Heart right ventricle (tissue), 16 donors: ENCODE measurements around the gene SGTA. TPM values are rescaled to one million over a fixed set of nuclear protein-coding genes. Genes with fewer than 3 reads are reported as not detected.

Experiments used
- ATAC-seq, 8 donors: fragments of 200-7000 bp; cut with Tn5 transposase; one replicate each; pipeline ENCODE4 v1.9.1; 2020; ENCODE audit warnings: mild to moderate bottlenecking in 8 of 8, moderate library complexity in 8 of 8, moderate number of reproducible peaks in 1 of 8
- DNase-seq, 2 donors: peaks; one replicate each; pipeline ENCODE4 v3.0.0-alpha.2; 2020
- H3K27ac ChIP-seq, 10 donors: fragments of 200-600 bp; sonication (generic) in 2 of 10; one replicate each; pipeline versions ENCODE4 v1.5.0 to v1.8.0; 2020 to 2022; ENCODE audit warnings: mild to moderate bottlenecking in 3 of 10
- H3K27me3 ChIP-seq, 7 donors: fragments of 200-600 bp; one replicate each; pipeline ENCODE4 v1.8.0; 2021 to 2022; ENCODE audit warnings: mild to moderate bottlenecking in 2 of 7
- H3K36me3 ChIP-seq, 9 donors: fragments of 200-600 bp; sonication (generic) in 1 of 9; one replicate each; pipeline versions ENCODE4 v1.5.0 to v1.8.0; 2020 to 2022; ENCODE audit warnings: mild to moderate bottlenecking in 2 of 9
- H3K4me1 ChIP-seq, 9 donors: fragments of 200-600 bp; sonication (generic) in 1 of 9; one replicate each; pipeline versions ENCODE4 v1.5.0 to v1.8.0; 2020 to 2022; ENCODE audit warnings: mild to moderate bottlenecking in 4 of 9
- H3K4me3 ChIP-seq, 10 donors: fragments of 200-600 bp; sonication (generic) in 2 of 10; one replicate each; pipeline versions ENCODE4 v1.5.0 to v1.8.0; 2020 to 2022; ENCODE audit warnings: mild to moderate bottlenecking in 7 of 10, moderate library complexity in 2 of 10
- H3K9me3 ChIP-seq, 11 donors: fragments of 200-600 bp in 10 of 11; sonication (generic) in 2 of 11; one replicate each; pipeline versions ENCODE4 v1.5.0 to v1.8.0; 2013 to 2022; ENCODE audit warnings: mild to moderate bottlenecking in 2 of 11, control low read depth in 1 of 11, moderate library complexity in 1 of 11
- WGBS, 2 donors: extraction: QIAGEN DNeasy Blood & Tissue Kit; methylation state at CpG; one replicate each; pipeline ENCODE4 v1.1.7; 2013; ENCODE audit warnings: inconsistent platforms in 1 of 2; 5-methylcytosine and 5-hydroxymethylcytosine counted together
- intact Hi-C, 10 donors: fragments of 100-400 bp; cut with DNase I; formaldehyde crosslinking; loops; one replicate each; pipeline versions ENCODE4 v1.11.1 to v1.14.2; 2022
- polyA plus RNA-seq, 2 donors: library from polyadenylated mRNA; stranded (reverse); fragments of 200-250 nt; gene quantifications; one replicate each; pipeline ENCODE4 v1.2.3, GENCODE V29; 2013
- total RNA-seq, 10 donors: library from RNA; stranded (reverse); fragmentation: NEBNext Ultra II Directional in 3 of 10; extraction: Animal tissue kit (Norgen Biotek cat#: 25700) in 3 of 10; gene quantifications; one replicate each; pipeline versions ENCODE4 v1.2.1 to v1.2.4, GENCODE V29; 2021 to 2023
- TF ChIP-seq, protein P1 (sequence below), 9 donors: fragments of 200-600 bp; sonication (generic) in 2 of 9; IDR thresholded peaks; one replicate each; pipeline versions ENCODE4 v1.5.0 to v1.8.0; 2021 to 2022; ENCODE audit warnings: antibody characterized with exemption in 9 of 9, mild to moderate bottlenecking in 5 of 9, moderate library complexity in 1 of 9
- donor health status: Arrhythmogenic right ventricular cardiomyopathy.
- donor health status: ischemic (EF 13 %, LVEDD 7.1; RV severe dilation, severe dysfunction).
- donor health status: healthy with polysubstance abuse.
- donor health status: DM: no; HTN: yes; CAD: no.
- donor health status: DM: no; HTN: no; CAD: no.
- donor health status: ischemic (EF 25% LVEDD 6.9; RV normal size, moderate dysfunction).
- donor health status: ischemic (EF 25% LVEDD 5.7; RV mildly dilated, moderate dysfunction).
- donor health status: healthy.
- donor health status: DM: yes; HTN: yes; CAD: no.
- donor health status: Ischemic cardiomyopathy.
- donor health status: ischemic (EF 35%, LVEDD 5.7; RV mildly dilated, moderate dysfunction).
- donor health status: nonischemic (EF 11% LVEDD 7.7; RV severe dilation, severe dysfunction).
- donor health status: DM: yes; HTN: yes; CAD: no.
- donor health status: PGD.
- donor health status: ischemic (EF 29% LVEDD 5.4; RV normal size, mild dysfunction).
- donor health status: nonischemic (EF 23%, LVEDD 6.1; RV moderate dilation, normal function).

The SGTA gene
- total and polyA plus RNA-seq, 12 donors, result 52.6 to 102 (median 66.2) TPM

DNA sequence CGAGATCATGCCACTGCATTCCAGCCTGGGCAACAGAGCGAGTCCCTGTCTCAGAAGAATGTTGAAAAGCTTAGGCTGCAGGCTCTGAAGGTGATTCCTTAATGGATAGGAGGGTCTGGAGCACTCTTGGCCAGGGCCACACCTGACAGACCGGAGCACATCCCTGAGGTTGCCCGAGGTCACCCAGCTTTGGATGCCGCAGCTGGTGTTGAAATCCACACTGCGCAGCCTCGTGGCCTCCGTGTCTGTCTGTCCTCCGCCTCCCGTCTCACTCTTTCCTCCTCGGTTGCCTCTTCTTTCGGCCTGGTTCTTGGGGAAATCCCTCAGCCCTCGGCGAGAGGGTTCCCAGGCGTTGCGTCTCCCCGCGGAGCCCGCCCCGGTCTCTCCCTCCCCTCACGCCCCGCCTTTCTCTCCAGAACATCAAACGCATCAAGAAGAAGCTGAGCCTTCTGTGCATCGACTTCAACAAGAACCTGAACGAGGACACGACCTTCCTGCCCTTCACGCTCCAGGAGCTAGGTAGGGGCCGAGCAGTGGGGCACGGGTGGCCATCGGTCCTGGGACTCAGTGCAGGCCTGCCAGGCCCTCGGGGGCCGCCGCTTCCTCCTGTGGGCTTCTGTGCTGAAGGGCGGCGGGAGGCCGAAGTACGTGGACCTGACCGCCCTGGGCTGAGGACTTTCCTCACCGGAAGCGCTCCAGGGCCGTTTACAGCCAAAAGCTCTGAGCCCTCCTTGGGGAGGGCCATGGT, 16.4 kb upstream of the SGTA start:
- no peak overlapping the region for H3K4me3 ChIP-seq
- peaks cover 0 to 28% (median 19%) of the 10 kb centered on the region in 9 donors for H3K4me1 ChIP-seq
- DNase-seq, result no peak
- H3K36me3 ChIP-seq, result peaks cover 0 to 73% (median 8%) of the 10 kb centered on the region in 9 donors
- H3K27me3 ChIP-seq, result no peaks in the 10 kb centered on the region
- no peak for ATAC-seq
- intact Hi-C loops, result no loop called here
- TF ChIP-seq, protein P1, sequence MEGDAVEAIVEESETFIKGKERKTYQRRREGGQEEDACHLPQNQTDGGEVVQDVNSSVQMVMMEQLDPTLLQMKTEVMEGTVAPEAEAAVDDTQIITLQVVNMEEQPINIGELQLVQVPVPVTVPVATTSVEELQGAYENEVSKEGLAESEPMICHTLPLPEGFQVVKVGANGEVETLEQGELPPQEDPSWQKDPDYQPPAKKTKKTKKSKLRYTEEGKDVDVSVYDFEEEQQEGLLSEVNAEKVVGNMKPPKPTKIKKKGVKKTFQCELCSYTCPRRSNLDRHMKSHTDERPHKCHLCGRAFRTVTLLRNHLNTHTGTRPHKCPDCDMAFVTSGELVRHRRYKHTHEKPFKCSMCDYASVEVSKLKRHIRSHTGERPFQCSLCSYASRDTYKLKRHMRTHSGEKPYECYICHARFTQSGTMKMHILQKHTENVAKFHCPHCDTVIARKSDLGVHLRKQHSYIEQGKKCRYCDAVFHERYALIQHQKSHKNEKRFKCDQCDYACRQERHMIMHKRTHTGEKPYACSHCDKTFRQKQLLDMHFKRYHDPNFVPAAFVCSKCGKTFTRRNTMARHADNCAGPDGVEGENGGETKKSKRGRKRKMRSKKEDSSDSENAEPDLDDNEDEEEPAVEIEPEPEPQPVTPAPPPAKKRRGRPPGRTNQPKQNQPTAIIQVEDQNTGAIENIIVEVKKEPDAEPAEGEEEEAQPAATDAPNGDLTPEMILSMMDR (IDR thresholded peaks at IDR 0.05), result no peak
- H3K27ac ChIP-seq, result peak overlapping the region in 8 of 10 donors; percentile 35 to 89 (median 70)
- no peaks in the 10 kb centered on the region for H3K9me3 ChIP-seq
- 95 to 97% methylated on average over 41 of the region's 41 CpGs for WGBS, 2 donors

GRCh38 chr19:2798733-2799132, 15.7 kb upstream of the SGTA start:
- no peak overlapping the region for H3K4me3 ChIP-seq
- peaks cover 0 to 76% (median 8%) of the 10 kb centered on the region in 9 donors for H3K36me3 ChIP-seq
- intact Hi-C loops, result no loop called here
- peak overlapping the region; percentile 35 to 89 (median 78) for H3K27ac ChIP-seq
- H3K4me1 ChIP-seq, result peaks cover 0 to 28% (median 19%) of the 10 kb centered on the region in 9 donors
- no peaks in the 10 kb centered on the region for H3K9me3 ChIP-seq
- DNase-seq (peak; percentile 70 to 79), ATAC-seq (peak; percentile 65 to 83 (median 78))
- TF ChIP-seq, protein P1 (IDR thresholded peaks at IDR 0.05), result peak in 1 of 9 donors; percentile 18
- WGBS, 2 donors, result 57% methylated on average over 7 of the region's 7 CpGs
- H3K27me3 ChIP-seq, result no peaks in the 10 kb centered on the region

- WGBS, 2 donors, result 93 to 94% methylated on average over 16 of the region's 16 CpGs
- peaks cover 0 to 79% (median 8%) of the 10 kb centered on the region in 9 donors for H3K36me3 ChIP-seq
- H3K4me3 ChIP-seq, result no peak overlapping the region
- peaks cover 0 to 28% (median 19%) of the 10 kb centered on the region in 9 donors for H3K4me1 ChIP-seq
- H3K9me3 ChIP-seq, result no peaks in the 10 kb centered on the region
- TF ChIP-seq, protein P1 (IDR thresholded peaks at IDR 0.05), result no peak
- peak overlapping the region; percentile 35 to 89 (median 78) for H3K27ac ChIP-seq
- DNase-seq, result no peak
- ATAC-seq, result peak in 1 of 8 donors; percentile 4
- intact Hi-C loops, result no loop called here
- H3K27me3 ChIP-seq, result no peaks in the 10 kb centered on the region
Measured at GRCh38 chr19:2798158-2798685, 15.1 kb upstream of the SGTA start.

- TF ChIP-seq, protein P1 (IDR thresholded peaks at IDR 0.05), result no peak
- Histone ChIP-seq H3K36me3 (peaks cover 0 to 84% (median 8%) of the 10 kb centered on the region in 9 donors), H3K9me3 (no peaks in the 10 kb centered on the region), H3K27ac (peak overlapping the region; percentile 35 to 89 (median 78)), H3K27me3 (no peaks in the 10 kb centered on the region), H3K4me3 (no peak overlapping the region), H3K4me1 (peaks cover 0 to 28% (median 19%) of the 10 kb centered on the region in 9 donors)
- WGBS, 2 donors, result 81 to 87% methylated on average over 15 of the region's 15 CpGs
- intact Hi-C loops, result no loop called here
- ATAC-seq (peak; percentile 20 to 79 (median 67)), DNase-seq (peak in 1 of 2 donors; percentile 58)
Measured at GRCh38 chr19:2797280-2797679, 14.2 kb upstream of the SGTA start.
